ENCODE results near the gene FER. TPM values are rescaled to one million over a fixed set of nuclear protein-coding genes. Genes with fewer than 3 reads are reported as not detected.
A peak's percentile ranks its signal among the peaks of the same experiment; 100 is the strongest.

The FER gene
- total and polyA plus RNA-seq, 2 of the 13 experiments (the other 11 are each of a cell fraction or from before 2014, with no cell fraction given): 7.9 to 29.0 TPM

GRCh38 chr5:108748401-108749127 lies 867 bp downstream of the FER start (continued):
- no peak for TF ChIP-seq ZC3H13 (CRISPR knock-in tag; IDR thresholded peaks at IDR 0.05)
- TF ChIP-seq KAT8 (CRISPR knock-in tag; IDR thresholded peaks at IDR 0.05): peak; percentile 82
- TF ChIP-seq ZBTB38 (CRISPR knock-in tag; IDR thresholded peaks at IDR 0.05): peak; percentile 67; the same call in 1 of the 2 replicates
- TF ChIP-seq, protein P1, sequence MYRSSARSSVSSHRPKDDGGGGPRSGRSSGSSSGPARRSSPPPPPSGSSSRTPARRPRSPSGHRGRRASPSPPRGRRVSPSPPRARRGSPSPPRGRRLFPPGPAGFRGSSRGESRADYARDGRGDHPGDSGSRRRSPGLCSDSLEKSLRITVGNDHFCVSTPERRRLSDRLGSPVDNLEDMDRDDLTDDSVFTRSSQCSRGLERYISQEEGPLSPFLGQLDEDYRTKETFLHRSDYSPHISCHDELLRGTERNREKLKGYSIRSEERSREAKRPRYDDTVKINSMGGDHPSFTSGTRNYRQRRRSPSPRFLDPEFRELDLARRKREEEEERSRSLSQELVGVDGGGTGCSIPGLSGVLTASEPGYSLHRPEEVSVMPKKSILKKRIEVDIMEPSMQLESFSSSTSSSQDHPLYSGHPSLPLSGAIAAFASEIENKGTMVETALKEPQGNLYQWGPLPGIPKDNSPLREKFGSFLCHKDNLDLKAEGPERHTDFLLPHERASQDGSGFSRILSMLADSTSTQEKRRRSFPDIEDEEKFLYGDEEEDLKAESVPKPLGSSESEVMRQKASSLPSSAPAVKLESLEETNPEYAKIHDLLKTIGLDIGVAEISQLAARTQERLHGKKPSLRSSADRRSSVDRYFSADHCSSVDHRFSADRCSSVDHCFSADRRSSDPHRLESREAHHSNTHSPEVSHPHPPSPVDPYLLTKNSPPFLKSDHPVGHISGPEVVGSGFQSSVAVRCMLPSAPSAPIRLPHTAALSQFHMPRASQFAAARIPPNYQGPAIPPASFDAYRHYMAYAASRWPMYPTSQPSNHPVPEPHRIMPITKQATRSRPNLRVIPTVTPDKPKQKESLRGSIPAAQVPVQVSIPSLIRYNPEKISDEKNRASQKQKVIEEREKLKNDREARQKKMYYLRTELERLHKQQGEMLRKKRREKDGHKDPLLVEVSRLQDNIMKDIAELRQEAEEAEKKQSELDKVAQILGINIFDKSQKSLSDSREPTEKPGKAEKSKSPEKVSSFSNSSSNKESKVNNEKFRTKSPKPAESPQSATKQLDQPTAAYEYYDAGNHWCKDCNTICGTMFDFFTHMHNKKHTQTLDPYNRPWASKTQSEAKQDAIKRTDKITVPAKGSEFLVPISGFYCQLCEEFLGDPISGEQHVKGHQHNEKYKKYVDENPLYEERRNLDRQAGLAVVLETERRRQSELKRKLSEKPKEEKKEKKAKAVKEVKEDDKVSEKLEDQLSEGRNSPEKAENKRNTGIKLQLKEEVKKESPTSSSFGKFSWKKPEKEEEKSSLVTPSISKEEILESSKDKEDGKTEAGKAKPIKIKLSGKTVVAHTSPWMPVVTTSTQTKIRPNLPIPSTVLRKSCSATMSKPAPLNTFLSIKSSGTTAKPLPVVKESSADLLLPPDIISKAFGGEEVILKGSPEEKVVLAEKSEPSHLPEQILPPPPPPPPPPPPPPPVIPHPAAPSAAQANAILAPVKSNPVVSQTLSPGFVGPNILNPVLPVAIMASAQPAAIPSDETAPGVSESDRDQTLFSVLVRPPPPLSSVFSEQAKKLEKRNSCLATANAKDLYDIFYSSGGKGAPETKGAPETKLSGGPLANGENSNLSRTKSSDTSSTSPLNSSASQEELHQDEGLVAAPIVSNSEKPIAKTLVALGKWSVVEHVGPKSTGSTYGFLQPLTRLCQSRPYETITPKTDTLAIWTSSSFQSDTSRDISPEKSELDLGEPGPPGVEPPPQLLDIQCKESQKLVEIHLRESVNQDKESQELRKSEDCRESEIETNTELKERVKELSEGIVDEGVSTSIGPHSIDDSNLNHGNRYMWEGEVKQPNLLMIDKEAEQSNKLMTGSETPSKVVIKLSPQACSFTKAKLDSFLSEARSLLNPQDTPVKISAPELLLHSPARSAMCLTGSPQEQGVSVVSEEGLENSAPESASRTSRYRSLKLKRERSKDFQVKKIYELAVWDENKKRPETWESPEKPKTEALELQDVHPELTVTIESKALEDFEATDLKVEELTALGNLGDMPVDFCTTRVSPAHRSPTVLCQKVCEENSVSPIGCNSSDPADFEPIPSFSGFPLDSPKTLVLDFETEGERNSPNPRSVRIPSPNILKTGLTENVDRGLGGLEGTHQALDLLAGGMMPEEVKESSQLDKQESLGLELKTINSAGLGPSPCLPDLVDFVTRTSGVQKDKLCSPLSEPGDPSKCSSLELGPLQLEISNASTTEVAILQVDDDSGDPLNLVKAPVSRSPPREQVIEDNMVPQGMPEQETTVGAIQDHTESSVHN (CRISPR knock-in tag; IDR thresholded peaks at IDR 0.05): no peak
- TF ChIP-seq MNT (IDR thresholded peaks at IDR 0.05): 0 out of 2 replicates have a peak, but pooled peaks have one; percentile 2
- 0 out of 2 replicates have a peak, but pooled peaks have one; percentile 40 for TF ChIP-seq MTERF4 (CRISPR knock-in tag; IDR thresholded peaks at IDR 0.05)
- peak; percentile 78 for TF ChIP-seq ATF7-NPFF (CRISPR knock-in tag; IDR thresholded peaks at IDR 0.05; ENCODE audit: low read depth)
- no peak for TF ChIP-seq ZBTB21 (CRISPR knock-in tag; IDR thresholded peaks at IDR 0.05)
- TF ChIP-seq TBX3 (IDR thresholded peaks at IDR 0.05; ENCODE audit: borderline replicate concordance): peak; percentile 37; the same call in 1 of the 2 replicates
- TF ChIP-seq NFYB (CRISPR knock-in tag; IDR thresholded peaks at IDR 0.05): peak; percentile 93
- peak; percentile 96 to 99 for TF ChIP-seq POLR2A (IDR thresholded peaks at IDR 0.05; ENCODE audit: insufficient read depth in 1 of 2, low read depth in 2 of 2, low read length in 2 of 2)
- TF ChIP-seq DBP (CRISPR knock-in tag; IDR thresholded peaks at IDR 0.05; ENCODE audit: not compliant biosample characterization): no peak
- TF ChIP-seq, protein P2, sequence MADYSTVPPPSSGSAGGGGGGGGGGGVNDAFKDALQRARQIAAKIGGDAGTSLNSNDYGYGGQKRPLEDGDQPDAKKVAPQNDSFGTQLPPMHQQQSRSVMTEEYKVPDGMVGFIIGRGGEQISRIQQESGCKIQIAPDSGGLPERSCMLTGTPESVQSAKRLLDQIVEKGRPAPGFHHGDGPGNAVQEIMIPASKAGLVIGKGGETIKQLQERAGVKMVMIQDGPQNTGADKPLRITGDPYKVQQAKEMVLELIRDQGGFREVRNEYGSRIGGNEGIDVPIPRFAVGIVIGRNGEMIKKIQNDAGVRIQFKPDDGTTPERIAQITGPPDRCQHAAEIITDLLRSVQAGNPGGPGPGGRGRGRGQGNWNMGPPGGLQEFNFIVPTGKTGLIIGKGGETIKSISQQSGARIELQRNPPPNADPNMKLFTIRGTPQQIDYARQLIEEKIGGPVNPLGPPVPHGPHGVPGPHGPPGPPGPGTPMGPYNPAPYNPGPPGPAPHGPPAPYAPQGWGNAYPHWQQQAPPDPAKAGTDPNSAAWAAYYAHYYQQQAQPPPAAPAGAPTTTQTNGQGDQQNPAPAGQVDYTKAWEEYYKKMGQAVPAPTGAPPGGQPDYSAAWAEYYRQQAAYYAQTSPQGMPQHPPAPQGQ (CRISPR knock-in tag; IDR thresholded peaks at IDR 0.05; ENCODE audit: borderline replicate concordance): 0 out of 2 replicates have a peak, but pooled peaks have one; percentile 79
- peak; percentile 44; the same call in 1 of the 2 replicates for TF ChIP-seq SIN3B (IDR thresholded peaks at IDR 0.05; ENCODE audit: low read length)
- peak; percentile 67; the same call in 1 of the 2 replicates for TF ChIP-seq AHR (CRISPR knock-in tag; IDR thresholded peaks at IDR 0.05)

All from HepG2 (cell line).